GM13976 (cell line): ENCODE data around the gene BCAS3.

Experiments used
- DNase-seq: peaks from one replicate; pipeline ENCODE4 v3.0.0; 2012; ENCODE audit warnings: low spot score
- CTCF ChIP-seq: IDR thresholded peaks from 2 replicates; pipeline ENCODE4 v1.5.1; 2012; ENCODE audit warnings: borderline replicate concordance, mild to moderate bottlenecking; ENCODE audit not compliant: insufficient read depth; ENCODE audit errors: extremely low read depth, missing control alignments, control extremely low read depth
- in situ Hi-C: fragments of 300-500 bp; cut with MboI; formaldehyde crosslinking; loops from one replicate; pipeline ENCODE4 v1.12.0; 2022; ENCODE audit warnings: low sequenced_read_pairs, mixed read lengths, inconsistent platforms; ENCODE audit not compliant: unreplicated experiment

BCAS3 gene

DNA sequence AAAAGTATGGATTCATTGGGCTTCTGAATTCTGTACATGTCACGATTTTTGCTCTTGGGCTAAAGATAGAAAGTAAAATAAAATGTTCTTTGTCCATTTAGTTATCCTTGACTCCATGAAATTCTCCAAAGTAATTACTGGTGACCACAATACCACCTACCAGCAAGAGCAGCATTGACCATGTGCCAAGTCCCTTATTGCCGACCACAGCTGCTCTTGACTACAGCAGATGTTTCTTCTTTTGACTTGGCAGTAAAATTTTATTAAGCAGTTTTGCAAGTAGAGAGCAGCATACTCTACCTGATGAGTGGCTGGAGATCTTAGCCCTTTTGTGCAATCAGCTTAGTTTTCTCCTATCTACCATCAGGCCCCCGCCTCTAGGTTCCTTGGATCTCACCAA lies 569.8 kb downstream of the BCAS3 start:
- DNase-seq, result no peak
- in situ Hi-C loops, result no loop called here
- no peak for TF ChIP-seq CTCF

DNA sequence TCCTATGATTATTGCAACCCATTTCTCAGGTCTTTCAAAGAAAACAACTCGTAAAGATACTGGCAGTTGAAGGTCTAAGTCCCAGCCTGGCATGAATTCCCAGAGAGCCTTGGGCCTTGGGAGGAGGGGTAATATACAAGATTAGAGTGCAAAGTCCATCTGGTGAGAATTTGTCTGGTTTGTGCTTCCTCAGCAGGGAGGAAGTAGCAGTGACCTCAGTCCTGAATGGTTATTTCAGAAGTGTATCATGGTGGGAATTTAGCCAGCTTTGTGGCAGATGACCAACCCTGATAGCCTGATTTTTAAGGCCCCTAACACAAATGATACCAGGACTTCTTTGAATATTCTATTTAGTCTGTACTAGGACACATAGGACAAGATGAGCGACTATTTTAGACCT lies 570.7 kb downstream of the BCAS3 start:
- in situ Hi-C loops, result no loop called here
- TF ChIP-seq CTCF, result no peak
- DNase-seq, result no peak

DNA sequence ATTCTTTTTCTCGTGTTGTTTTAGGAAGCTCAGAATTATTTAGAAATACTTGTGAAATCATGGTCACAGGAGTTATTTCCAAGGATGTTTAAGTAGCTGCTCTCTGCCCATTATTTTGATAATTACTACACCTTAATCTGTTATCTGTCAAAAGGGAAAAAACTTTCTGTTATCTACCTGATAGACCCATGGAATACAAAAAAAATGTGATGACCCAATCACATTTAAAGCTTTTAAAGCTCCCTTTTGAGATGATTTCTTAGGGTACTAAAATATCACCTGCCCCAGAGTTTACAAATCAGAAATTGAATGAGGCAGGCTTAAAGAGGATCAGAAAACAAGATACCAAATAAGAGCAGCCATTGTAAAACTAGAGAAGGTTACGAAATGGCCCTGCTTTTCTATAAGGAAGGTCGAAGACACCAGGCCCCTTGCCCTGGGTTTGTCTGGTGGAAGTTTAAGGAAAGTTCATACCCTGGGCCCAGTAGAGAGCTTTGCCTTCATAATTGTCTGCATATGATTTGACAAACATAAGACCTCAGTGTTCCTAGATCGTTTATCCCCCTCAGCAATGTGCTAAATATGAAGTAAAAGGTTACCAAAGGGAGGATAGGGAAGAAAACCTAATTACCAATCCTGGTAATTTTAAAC lies 572.1 kb downstream of the BCAS3 start:
- no peak for DNase-seq
- in situ Hi-C loops, result no loop called here
- TF ChIP-seq CTCF, result no peak

- in situ Hi-C loops, result no loop called here
- DNase-seq, result no peak
- no peak for TF ChIP-seq CTCF
These were observed 572.8 kb downstream of the BCAS3 start for GRCh38 chr17:61250335-61250890.

GRCh38 chr17:61251939-61252865 lies 574.6 kb downstream of the BCAS3 start:
- DNase-seq, result no peak
- TF ChIP-seq CTCF, result no peak
- in situ Hi-C loops, result no loop called here

- no peak for DNase-seq
- in situ Hi-C loops, result no loop called here
- no peak for TF ChIP-seq CTCF
These were observed 575.7 kb downstream of the BCAS3 start for GRCh38 chr17:61253362-61253761.
